Raji (cell line): ENCODE measurements around the gene NT5E.

Experiments
- POLR2A ChIP-seq: IDR thresholded peaks from 2 replicates; pipeline ENCODE4 v1.6.1; 2011; ENCODE audit warnings: low read depth, low read length, control low read depth; ENCODE audit not compliant: insufficient read depth

Gene NT5E

GRCh38 chr6:85449818-85450759 lies at the start of gene NT5E:
TSS of gene NT5E (plus strand) at chr6:85450083. CDS start at chr6:85450140, 57 bp downstream.
- TF ChIP-seq POLR2A, result no peak

DNA sequence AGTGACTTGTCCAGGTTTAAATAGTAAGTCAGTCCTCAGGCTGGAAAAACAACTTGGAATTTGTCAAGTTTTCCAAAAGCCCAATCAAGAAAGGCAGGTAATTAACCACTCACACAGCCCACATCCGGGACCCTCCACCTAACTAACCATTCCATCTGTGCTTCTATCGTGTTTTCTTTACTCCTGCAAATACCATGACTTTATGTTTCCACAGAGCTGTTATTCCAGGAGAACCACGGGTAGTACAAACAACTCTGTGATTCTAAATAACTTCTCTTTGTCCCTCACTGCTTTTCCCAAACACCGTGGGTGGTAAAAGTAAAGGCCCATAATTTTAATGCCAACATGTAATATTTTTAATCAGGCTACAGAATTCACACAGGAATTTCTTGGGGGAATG lies 49.6 kb upstream of the NT5E start:
- TF ChIP-seq POLR2A, result no peak

GRCh38 chr6:85401186-85402021 lies 48.5 kb upstream of the NT5E start:
- TF ChIP-seq POLR2A, result no peak

- no peak for TF ChIP-seq POLR2A
Observed at GRCh38 chr6:85402071-85402470, 47.8 kb upstream of the NT5E start.

GRCh38 chr6:85402922-85403321 lies 47.0 kb upstream of the NT5E start:
- no peak for TF ChIP-seq POLR2A

DNA sequence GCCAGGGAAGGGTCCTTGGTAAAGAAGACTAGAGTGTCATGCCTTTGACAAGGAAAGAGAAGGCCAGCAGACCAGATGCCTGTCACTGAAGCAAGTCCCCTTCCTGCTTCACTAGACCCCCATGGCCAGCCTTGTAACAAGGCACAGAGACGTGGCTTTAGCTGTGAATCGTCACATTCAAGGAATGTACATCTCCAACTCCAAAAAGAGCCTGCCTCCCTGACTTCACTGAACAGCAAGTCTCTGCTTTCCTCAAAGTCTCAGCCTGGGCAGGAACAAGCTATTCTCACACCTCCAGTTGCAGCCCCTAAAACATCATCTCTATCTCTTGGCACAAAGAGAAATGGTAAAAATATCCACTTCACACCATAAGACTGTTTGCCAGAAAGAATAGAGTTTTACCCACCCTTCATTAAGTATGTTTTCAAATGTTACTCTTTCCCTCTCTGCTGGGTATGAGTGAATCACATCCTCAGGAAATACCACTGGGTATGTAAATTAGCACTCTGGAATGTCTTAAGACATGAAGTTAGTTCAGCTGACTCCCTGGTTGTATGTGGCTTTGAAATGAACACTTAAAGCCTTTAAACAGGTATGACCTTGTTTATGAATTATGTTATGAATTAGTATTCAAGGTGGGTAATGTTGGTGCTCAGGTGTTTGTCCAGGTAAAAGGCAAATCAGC lies 46.4 kb upstream of the NT5E start:
- no peak for TF ChIP-seq POLR2A

DNA sequence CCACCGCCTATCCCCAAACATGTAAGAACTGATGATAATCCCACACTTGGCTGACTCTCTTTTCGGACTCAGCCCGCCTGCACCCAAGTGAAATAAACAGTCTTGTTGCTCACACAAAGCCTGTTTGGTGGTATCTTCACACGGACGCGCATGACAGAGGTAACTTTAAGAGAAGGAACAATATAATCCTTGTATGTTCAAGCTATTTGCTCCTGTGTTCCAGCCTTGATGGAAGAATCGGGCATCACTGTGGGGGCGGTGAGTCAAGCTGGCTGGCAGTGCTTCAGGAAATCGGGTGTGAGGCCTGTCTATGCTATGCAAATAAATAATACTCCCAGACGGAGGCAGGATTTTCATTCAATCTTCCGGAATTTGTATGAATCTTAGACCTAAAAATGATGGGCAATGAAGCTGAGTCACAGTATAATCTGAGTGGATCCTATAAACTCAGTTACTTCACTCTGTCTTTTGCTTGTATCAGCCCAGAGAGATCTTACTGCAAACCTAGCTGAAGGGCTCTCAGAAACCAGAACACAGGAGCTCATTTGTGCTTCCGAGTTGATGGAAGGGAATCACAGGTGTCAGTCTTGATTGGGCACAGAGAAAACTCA lies 45.2 kb upstream of the NT5E start:
- no peak for TF ChIP-seq POLR2A

DNA sequence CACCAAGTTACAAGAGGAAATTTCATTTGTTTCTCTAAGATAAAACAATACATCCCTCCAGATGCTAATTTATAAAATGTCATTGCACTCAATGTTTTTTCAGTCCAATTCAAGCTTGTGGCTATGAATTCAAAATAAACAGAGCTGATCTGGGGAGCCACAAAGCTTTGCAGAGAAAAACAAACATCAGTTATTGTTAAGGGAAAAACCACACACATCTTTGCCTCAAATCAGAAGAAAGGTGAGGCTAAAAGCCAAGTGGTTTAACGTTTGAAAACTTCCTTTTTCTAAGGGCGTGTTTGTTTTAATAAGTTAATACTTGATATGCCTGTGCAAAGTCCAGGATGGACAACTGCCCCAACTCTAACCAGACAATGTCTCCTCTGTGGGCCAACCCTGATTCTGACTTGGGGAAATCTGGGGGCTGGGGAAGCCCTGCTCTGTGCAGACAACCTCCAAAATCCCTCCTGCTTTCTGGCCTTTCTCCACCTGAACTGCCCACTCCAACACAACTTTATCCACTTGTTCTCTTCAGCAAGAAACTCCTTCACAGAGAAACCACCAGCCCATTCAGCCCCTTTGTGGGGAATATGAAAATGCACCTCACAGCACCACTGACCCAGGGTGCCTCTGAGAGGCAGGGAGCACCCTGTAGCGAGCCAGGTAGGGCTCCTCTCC lies 44.6 kb upstream of the NT5E start:
- TF ChIP-seq POLR2A, result no peak

DNA sequence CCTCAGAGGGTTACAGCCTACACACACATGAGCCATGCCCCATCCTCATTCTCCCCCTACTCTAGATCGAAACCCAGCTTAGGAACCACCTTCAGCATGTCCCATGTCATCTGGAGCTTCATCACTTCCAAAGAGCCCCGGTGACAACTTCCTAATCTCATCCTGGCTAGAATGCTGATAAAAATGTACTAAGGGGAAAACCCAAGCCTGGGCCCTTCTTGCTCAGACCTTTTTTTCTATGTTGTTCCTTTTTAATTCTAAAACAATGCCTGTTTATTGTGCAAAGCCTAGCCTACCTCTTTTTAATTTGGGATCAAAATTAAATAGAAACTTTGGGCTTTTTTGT lies 44.1 kb upstream of the NT5E start:
- TF ChIP-seq POLR2A, result no peak

GRCh38 chr6:85406641-85407075 lies 43.2 kb upstream of the NT5E start:
- TF ChIP-seq POLR2A, result no peak

DNA sequence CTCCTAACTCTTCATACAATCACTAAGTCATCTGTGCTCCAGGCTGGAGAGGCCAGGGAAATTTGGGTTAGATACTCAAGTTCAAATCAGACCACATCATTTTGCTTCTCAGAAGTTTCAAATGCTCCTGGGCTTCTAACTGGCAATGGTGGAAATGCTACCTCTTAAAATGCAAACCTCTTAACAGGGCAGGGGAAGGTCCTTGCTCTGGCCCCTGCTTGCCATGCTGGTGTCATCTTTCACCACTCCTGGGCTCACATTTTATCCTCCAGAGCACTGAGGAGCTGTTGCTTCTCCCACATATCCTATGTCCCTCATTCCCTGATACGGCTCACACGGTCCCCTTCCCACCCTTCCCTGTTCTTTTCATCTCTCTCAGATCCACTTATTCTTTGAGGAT lies 41.8 kb upstream of the NT5E start:
- no peak for TF ChIP-seq POLR2A

DNA sequence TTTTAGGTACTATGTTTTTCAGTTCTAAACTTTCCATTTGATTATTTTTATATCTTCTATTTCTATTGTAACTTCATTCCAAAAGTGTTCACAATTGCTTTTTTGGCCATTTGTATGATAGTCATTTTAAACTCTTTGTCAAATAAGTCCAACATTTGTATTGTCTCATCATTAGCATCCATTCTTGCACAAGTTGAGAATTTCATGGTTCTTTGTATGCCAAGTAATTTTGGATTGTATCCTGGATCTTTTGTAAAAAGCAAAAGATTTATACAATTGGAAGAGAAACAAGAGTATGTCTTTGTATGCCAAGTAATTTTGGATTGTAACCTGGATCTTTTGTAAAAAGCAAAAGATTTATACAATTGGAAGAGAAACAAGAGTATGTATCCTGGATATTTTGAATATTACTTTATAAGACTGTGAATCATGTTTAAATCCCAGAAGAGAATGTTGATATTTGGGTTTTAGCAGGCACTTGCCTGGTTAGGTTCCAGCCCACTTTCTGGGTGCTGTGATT lies 36.9 kb upstream of the NT5E start:
- TF ChIP-seq POLR2A, result no peak

DNA sequence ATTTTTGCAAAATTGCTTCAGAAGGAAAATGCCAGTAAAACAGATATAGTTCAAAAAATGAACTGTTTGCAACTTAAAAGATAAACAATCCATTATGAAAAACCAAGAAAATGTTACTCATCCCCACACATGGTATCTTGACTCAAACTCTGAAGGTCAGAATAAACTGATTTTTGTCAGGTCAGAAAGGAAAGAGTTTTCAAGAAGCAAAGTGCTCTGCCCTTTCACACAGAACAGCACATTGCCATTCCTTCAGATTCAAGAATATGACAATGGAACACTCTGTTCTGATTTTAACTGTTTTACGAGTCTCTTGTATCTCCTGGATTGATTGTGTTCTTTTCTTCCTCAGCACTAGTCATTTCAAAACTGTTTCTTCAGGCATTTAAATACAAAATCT lies 33.8 kb upstream of the NT5E start:
- no peak for TF ChIP-seq POLR2A

GRCh38 chr6:85416766-85417165 lies 33.1 kb upstream of the NT5E start:
- TF ChIP-seq POLR2A, result no peak
